Liver (tissue), 9 donors: ENCODE data around the gene HOXB5. TPM values are rescaled to one million over a fixed set of nuclear protein-coding genes. Genes with fewer than 3 reads are reported as not detected.

Source experiments
- DNase-seq: peaks from one replicate; pipeline ENCODE4 v3.0.0-alpha.2; 2017; ENCODE audit warnings: low spot score
- H3K27ac ChIP-seq, 2 donors: one replicate each; pipeline ENCODE4 v1.7.0; 2013; ENCODE audit warnings: inconsistent platforms in 2 of 2, low read length in 2 of 2, control low read depth in 1 of 2, low read depth in 1 of 2, mild to moderate bottlenecking in 1 of 2
- H3K27me3 ChIP-seq, 4 donors: one replicate each; pipeline versions ENCODE4 v1.6.1 to v1.7.0; 2013; ENCODE audit warnings: low read length in 3 of 4, inconsistent platforms in 1 of 4, mild to moderate bottlenecking in 1 of 4, moderate library complexity in 1 of 4; ENCODE audit not compliant: control insufficient read depth in 4 of 4, insufficient read depth in 4 of 4
- H3K36me3 ChIP-seq, 4 donors: one replicate each; pipeline versions ENCODE4 v1.6.1 to v1.7.0; 2013; ENCODE audit warnings: low read length in 3 of 4, mild to moderate bottlenecking in 3 of 4, low read depth in 1 of 4, moderate library complexity in 1 of 4; ENCODE audit not compliant: control insufficient read depth in 4 of 4, insufficient read depth in 3 of 4
- H3K4me1 ChIP-seq, 4 donors: one replicate each; pipeline versions ENCODE4 v1.6.1 to v1.7.0; 2013; ENCODE audit warnings: low read length in 3 of 4, mild to moderate bottlenecking in 3 of 4, moderate library complexity in 1 of 4; ENCODE audit not compliant: control insufficient read depth in 4 of 4, insufficient read depth in 4 of 4
- H3K4me3 ChIP-seq, 3 donors: one replicate each; pipeline versions ENCODE4 v1.6.1 to v1.7.0; 2013; ENCODE audit warnings: low read length in 3 of 3, control low read depth in 1 of 3, low read depth in 1 of 3, mild to moderate bottlenecking in 1 of 3
- H3K9ac ChIP-seq, 2 donors: one replicate each; pipeline ENCODE4 v1.7.0; 2013; ENCODE audit warnings: low read length in 2 of 2, mild to moderate bottlenecking in 2 of 2, moderate library complexity in 2 of 2, control low read depth in 1 of 2, low read depth in 1 of 2
- H3K9me3 ChIP-seq, 4 donors: one replicate each; pipeline versions ENCODE4 v1.6.1 to v1.7.0; 2013; ENCODE audit warnings: low read length in 3 of 4; ENCODE audit not compliant: control insufficient read depth in 4 of 4
- GABPA ChIP-seq, 2 donors: IDR thresholded peaks in 1 of 2; conservative IDR thresholded peaks in 1 of 2; 2 replicates each; pipeline ENCODE4 v1.6.1; 2016; ENCODE audit warnings: antibody characterized with exemption in 2 of 2, mild to moderate bottlenecking in 1 of 2, moderate library complexity in 1 of 2
- HNF4A ChIP-seq, 2 donors: conservative IDR thresholded peaks; 2 replicates each; pipeline ENCODE4 v1.6.1; 2016; ENCODE audit warnings: antibody characterized with exemption in 2 of 2, mild to moderate bottlenecking in 2 of 2
- HNF4G ChIP-seq: IDR thresholded peaks from 2 replicates; pipeline ENCODE4 v1.6.1; 2016; ENCODE audit warnings: antibody characterized with exemption
- JUND ChIP-seq, 2 donors: IDR thresholded peaks; 2 replicates each; pipeline ENCODE4 v1.6.1; 2016; ENCODE audit warnings: antibody characterized with exemption in 2 of 2
- MAX ChIP-seq: IDR thresholded peaks from 2 replicates; pipeline ENCODE4 v1.6.1; 2016; ENCODE audit warnings: antibody characterized with exemption
- NR2F2 ChIP-seq: IDR thresholded peaks from 2 replicates; pipeline ENCODE4 v1.6.1; 2016; ENCODE audit warnings: antibody characterized with exemption
- RAD21 ChIP-seq, 2 donors: IDR thresholded peaks; 2 replicates each; pipeline ENCODE4 v1.6.1; 2016; ENCODE audit warnings: antibody characterized with exemption in 2 of 2, mild to moderate bottlenecking in 2 of 2
- RXRA ChIP-seq, 2 donors: IDR thresholded peaks; 2 replicates each; pipeline ENCODE4 v1.6.1; 2017 to 2018; ENCODE audit warnings: antibody characterized with exemption in 2 of 2, mild to moderate bottlenecking in 1 of 2
- TAF1 ChIP-seq: conservative IDR thresholded peaks from 2 replicates; pipeline ENCODE4 v1.6.1; 2016; ENCODE audit warnings: antibody characterized with exemption, mild to moderate bottlenecking
- YY1 ChIP-seq: IDR thresholded peaks from 2 replicates; pipeline ENCODE4 v1.6.1; 2016; ENCODE audit warnings: antibody characterized with exemption, mild to moderate bottlenecking
- WGBS: extraction: QIAGEN DNeasy Blood & Tissue Kit; methylation state at CpG from one replicate; pipeline ENCODE4 v1.1.7; 2013; 5-methylcytosine and 5-hydroxymethylcytosine counted together
- polyA plus RNA-seq, 2 donors: library from polyadenylated mRNA; stranded (reverse) in 1 of 2; unstranded in 1 of 2; fragments of 200-250 nt in 1 of 2; fragments of >200 nt in 1 of 2; fragmentation: Nextera tagmentation in 1 of 2; extraction: Ambion mirVana in 1 of 2; gene quantifications; one replicate each; pipeline versions ENCODE4 v1.2.1 to v1.2.3, GENCODE V29; 2013 to 2015
- total RNA-seq, 2 donors: library from RNA; depleted of rRNA; stranded (reverse); fragments of >200 nt; gene quantifications; one replicate each; pipeline ENCODE4 v1.2.3, GENCODE V29; 2014
- TF ChIP-seq, protein P1 (sequence below): IDR thresholded peaks from 2 replicates; pipeline ENCODE4 v1.6.1; 2016; ENCODE audit warnings: antibody characterized with exemption, mild to moderate bottlenecking
- TF ChIP-seq, protein P2 (sequence below): IDR thresholded peaks from 2 replicates; pipeline ENCODE4 v1.6.1; 2016; ENCODE audit warnings: antibody characterized with exemption
- TF ChIP-seq, protein P3 (sequence below): fragments of 150-350 bp; IDR thresholded peaks from 2 replicates; pipeline ENCODE4 v1.5.1; 2017; ENCODE audit warnings: improper control_type of control experiment, low read depth, low read length; ENCODE audit not compliant: missing input control
- donor health status: healthy.
- donor health status: healthy.
- donor health status: healthy.
- donor health status: healthy.
- donor health status: healthy.

HOXB5 gene
- total and polyA plus RNA-seq, 4 donors: 0.08 to 0.38 (median 0.36) TPM; not detected in 1

GRCh38 chr17:48579471-48579759 is 14.2 kb downstream of the HOXB5 start:
- Histone ChIP-seq H3K27ac (peak overlapping the region; percentile 51 to 65), H3K9ac (peak overlapping the region in 1 of 2 donors; percentile 20), H3K4me1 (peaks cover 0 to 6% (median 3%) of the 10 kb centered on the region in 4 donors), H3K9me3 (no peaks in the 10 kb centered on the region), H3K4me3 (no peak overlapping the region), H3K36me3 (no peaks in the 10 kb centered on the region), H3K27me3 (peaks cover 4 to 20% (median 9%) of the 10 kb centered on the region in 4 donors)
- WGBS: 15% methylated on average over 7 of the region's 7 CpGs
- TF ChIP-seq RXRA (IDR thresholded peaks at IDR 0.05) (no peak), HNF4G (no peak), HNF4A (conservative IDR thresholded peaks at IDR 0.05) (no peak), JUND (IDR thresholded peaks at IDR 0.05) (no peak), YY1 (no peak)
- no peak for DNase-seq

DNA sequence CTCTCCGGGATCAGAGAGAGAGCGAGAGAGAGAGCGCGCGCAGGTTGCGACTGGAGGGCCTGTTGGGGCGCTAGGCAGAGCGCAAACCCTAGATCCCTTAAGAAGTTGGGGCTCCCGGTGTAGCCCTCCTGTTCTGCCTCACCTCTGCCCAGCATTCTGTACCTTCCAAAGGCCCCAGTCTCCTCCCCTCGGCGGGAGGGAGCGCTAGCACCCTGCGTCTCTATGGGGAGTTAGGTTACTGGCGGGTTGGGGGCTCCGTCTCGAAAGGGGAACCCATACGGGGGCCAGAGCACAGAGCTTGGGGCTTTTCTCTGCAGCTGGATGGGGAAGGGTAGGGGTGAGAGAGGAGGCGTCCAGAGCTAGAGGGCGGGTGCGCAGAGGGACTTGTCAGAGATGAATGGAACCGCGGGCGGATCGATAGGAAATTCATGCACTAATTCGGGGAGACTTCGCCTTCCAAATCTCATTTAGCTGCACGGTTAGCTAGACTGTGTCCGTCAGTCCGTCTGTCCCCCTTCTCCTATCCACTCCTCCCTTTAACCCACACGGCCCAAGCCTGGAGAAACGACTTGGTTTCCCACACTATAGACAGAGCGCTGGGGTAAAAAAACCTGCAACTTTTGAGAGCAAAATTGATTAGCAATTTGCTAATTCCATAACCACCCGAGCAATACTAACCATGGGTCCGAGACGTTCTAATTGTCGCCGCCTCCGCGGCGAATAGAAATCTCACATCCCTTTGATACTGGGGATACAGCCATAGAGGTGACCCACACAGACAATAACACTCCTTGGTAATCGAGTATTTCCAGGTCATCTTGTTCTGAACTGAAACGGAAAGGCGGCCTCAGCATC is 14.7 kb downstream of the HOXB5 start:
- Histone ChIP-seq H3K9me3 (no peaks in the 10 kb centered on the region), H3K27ac (peak overlapping the region; percentile 51 to 65), H3K27me3 (peaks cover 4 to 25% (median 7%) of the 10 kb centered on the region in 4 donors), H3K9ac (peak overlapping the region in 1 of 2 donors; percentile 20), H3K36me3 (no peaks in the 10 kb centered on the region), H3K4me3 (peak overlapping the region in 1 of 3 donors; percentile 46), H3K4me1 (peaks cover 0 to 6% (median 3%) of the 10 kb centered on the region in 4 donors)
- TF ChIP-seq YY1 (no peak), NR2F2 (no peak), HNF4G (no peak), GABPA (IDR thresholded peaks at IDR 0.05 in 1 of 2, conservative IDR thresholded peaks at IDR 0.05 in 1 of 2) (no peak)
- TF ChIP-seq, protein P1, sequence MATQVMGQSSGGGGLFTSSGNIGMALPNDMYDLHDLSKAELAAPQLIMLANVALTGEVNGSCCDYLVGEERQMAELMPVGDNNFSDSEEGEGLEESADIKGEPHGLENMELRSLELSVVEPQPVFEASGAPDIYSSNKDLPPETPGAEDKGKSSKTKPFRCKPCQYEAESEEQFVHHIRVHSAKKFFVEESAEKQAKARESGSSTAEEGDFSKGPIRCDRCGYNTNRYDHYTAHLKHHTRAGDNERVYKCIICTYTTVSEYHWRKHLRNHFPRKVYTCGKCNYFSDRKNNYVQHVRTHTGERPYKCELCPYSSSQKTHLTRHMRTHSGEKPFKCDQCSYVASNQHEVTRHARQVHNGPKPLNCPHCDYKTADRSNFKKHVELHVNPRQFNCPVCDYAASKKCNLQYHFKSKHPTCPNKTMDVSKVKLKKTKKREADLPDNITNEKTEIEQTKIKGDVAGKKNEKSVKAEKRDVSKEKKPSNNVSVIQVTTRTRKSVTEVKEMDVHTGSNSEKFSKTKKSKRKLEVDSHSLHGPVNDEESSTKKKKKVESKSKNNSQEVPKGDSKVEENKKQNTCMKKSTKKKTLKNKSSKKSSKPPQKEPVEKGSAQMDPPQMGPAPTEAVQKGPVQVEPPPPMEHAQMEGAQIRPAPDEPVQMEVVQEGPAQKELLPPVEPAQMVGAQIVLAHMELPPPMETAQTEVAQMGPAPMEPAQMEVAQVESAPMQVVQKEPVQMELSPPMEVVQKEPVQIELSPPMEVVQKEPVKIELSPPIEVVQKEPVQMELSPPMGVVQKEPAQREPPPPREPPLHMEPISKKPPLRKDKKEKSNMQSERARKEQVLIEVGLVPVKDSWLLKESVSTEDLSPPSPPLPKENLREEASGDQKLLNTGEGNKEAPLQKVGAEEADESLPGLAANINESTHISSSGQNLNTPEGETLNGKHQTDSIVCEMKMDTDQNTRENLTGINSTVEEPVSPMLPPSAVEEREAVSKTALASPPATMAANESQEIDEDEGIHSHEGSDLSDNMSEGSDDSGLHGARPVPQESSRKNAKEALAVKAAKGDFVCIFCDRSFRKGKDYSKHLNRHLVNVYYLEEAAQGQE: no peak
- TF ChIP-seq, protein P2, sequence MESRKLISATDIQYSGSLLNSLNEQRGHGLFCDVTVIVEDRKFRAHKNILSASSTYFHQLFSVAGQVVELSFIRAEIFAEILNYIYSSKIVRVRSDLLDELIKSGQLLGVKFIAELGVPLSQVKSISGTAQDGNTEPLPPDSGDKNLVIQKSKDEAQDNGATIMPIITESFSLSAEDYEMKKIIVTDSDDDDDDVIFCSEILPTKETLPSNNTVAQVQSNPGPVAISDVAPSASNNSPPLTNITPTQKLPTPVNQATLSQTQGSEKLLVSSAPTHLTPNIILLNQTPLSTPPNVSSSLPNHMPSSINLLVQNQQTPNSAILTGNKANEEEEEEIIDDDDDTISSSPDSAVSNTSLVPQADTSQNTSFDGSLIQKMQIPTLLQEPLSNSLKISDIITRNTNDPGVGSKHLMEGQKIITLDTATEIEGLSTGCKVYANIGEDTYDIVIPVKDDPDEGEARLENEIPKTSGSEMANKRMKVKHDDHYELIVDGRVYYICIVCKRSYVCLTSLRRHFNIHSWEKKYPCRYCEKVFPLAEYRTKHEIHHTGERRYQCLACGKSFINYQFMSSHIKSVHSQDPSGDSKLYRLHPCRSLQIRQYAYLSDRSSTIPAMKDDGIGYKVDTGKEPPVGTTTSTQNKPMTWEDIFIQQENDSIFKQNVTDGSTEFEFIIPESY: no peak
- 9% methylated on average over 43 of the region's 43 CpGs for WGBS
- DNase-seq: no peak

DNA sequence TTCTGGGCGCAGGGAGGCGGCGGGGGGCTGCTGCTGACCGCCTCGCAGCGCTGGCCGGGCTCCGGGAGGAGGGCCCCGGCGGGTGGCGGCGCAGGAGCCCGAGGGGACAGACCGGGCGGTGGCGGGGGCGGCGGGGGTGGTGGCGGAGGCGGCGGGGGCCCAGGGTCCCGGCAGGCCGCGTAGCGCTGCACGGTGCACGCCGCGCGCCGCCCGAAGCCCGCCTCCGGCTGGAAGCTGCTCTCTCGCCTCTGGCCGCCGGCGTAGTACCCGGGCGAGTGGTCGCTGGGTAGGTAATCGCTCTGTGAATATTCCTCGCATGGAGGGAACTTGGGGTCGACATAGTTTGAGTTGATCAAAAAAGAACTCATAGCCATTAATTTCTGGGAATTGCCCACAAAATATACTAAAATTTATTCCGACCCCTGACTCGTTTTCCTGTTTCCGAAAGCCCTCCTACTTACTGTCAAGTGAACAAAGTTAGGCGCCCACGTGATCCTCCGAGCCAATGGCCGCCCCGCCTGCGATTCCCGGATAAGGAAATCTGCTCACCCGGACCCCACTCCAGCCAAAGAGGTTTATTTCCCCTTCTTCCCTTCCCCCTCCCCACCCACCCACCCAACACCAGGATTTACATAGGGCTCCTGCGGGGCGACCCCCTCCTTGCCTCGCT is 15.5 kb downstream of the HOXB5 start, which contains the start of gene HOXB4:
Gene HOXB4 (minus strand): TSS at position 405 of the 670 bp plus-strand sequence. CDS start 31 bp downstream, at position 374.
- peaks cover 0 to 21% (median 3%) of the 10 kb centered on the region in 4 donors for H3K27me3 ChIP-seq
- 4% methylated on average over 58 of the region's 58 CpGs for WGBS
- no peaks in the 10 kb centered on the region for H3K9me3 ChIP-seq
- no peaks in the 10 kb centered on the region for H3K36me3 ChIP-seq
- peaks cover 0 to 6% (median 3%) of the 10 kb centered on the region in 4 donors for H3K4me1 ChIP-seq
- peak; percentile 53 for DNase-seq
- peak within 1 kb of the TSS in 1 of 2 donors; percentile 53 for H3K9ac ChIP-seq
- peak within 1 kb of the TSS; percentile 65 to 72 for H3K27ac ChIP-seq
- peak within 1 kb of the TSS in 2 of 3 donors; percentile 39 to 46 for H3K4me3 ChIP-seq
- TF ChIP-seq GABPA (IDR thresholded peaks at IDR 0.05 in 1 of 2, conservative IDR thresholded peaks at IDR 0.05 in 1 of 2) (no peak), HNF4G (no peak), MAX (no peak), HNF4A (conservative IDR thresholded peaks at IDR 0.05) (no peak), RAD21 (IDR thresholded peaks at IDR 0.05) (no peak), TAF1 (no peak)
- TF ChIP-seq, protein P1: no peak
- TF ChIP-seq, protein P3, sequence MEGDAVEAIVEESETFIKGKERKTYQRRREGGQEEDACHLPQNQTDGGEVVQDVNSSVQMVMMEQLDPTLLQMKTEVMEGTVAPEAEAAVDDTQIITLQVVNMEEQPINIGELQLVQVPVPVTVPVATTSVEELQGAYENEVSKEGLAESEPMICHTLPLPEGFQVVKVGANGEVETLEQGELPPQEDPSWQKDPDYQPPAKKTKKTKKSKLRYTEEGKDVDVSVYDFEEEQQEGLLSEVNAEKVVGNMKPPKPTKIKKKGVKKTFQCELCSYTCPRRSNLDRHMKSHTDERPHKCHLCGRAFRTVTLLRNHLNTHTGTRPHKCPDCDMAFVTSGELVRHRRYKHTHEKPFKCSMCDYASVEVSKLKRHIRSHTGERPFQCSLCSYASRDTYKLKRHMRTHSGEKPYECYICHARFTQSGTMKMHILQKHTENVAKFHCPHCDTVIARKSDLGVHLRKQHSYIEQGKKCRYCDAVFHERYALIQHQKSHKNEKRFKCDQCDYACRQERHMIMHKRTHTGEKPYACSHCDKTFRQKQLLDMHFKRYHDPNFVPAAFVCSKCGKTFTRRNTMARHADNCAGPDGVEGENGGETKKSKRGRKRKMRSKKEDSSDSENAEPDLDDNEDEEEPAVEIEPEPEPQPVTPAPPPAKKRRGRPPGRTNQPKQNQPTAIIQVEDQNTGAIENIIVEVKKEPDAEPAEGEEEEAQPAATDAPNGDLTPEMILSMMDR: no peak
